ENCODE measurements around the gene ZNF804A.

ZNF804A gene

GRCh38 chr2:184581391-184581790, 16.9 kb upstream of the ZNF804A start:
- H3K4me1 ChIP-seq = no peaks in the 10 kb centered on the region
- no peaks in the 10 kb centered on the region for H3K27me3 ChIP-seq (ENCODE audit: low read depth)
- in situ Hi-C loops (cut with MboI; ENCODE audit: low sequenced_read_pairs) = no loop called here
- no peak overlapping the region for H3K4me3 ChIP-seq
- H3K9me3 ChIP-seq = no peaks in the 10 kb centered on the region
- no peaks in the 10 kb centered on the region for H3K36me3 ChIP-seq (replicated peaks)
- no peak for DNase-seq (ENCODE audit: low spot score in 2 of 2)

- H3K36me3 ChIP-seq (replicated peaks) = no peaks in the 10 kb centered on the region
- no peak for DNase-seq (ENCODE audit: low spot score in 2 of 2)
- no peak overlapping the region for H3K4me3 ChIP-seq
- no peaks in the 10 kb centered on the region for H3K4me1 ChIP-seq
- H3K9me3 ChIP-seq = no peaks in the 10 kb centered on the region
- in situ Hi-C loops (cut with MboI; ENCODE audit: low sequenced_read_pairs) = no loop called here
- no peaks in the 10 kb centered on the region for H3K27me3 ChIP-seq (ENCODE audit: low read depth)
Measured at GRCh38 chr2:184589261-184589660, 9.1 kb upstream of the ZNF804A start.

GRCh38 chr2:184596819-184597411, 1.4 kb upstream of the ZNF804A start:
- DNase-seq (ENCODE audit: low spot score in 2 of 2) = peak in 1 of 2 experiments; percentile 39
- in situ Hi-C loops (cut with MboI; ENCODE audit: low sequenced_read_pairs) = no loop called here
- Histone ChIP-seq H3K27me3 (ENCODE audit: low read depth) (no peaks in the 10 kb centered on the region), H3K36me3 (replicated peaks) (no peaks in the 10 kb centered on the region), H3K4me3 (peak overlapping the region; percentile 43), H3K9me3 (no peaks in the 10 kb centered on the region), H3K4me1 (peaks cover 26% of the 10 kb centered on the region)

GRCh38 chr2:184597571-184597991, 748 bp upstream of the ZNF804A start:
- Histone ChIP-seq H3K4me3 (peak overlapping the region; percentile 43), H3K27me3 (ENCODE audit: low read depth) (no peaks in the 10 kb centered on the region), H3K4me1 (peaks cover 26% of the 10 kb centered on the region), H3K9me3 (no peaks in the 10 kb centered on the region), H3K36me3 (replicated peaks) (no peaks in the 10 kb centered on the region)
- in situ Hi-C loops (cut with MboI; ENCODE audit: low sequenced_read_pairs) = no loop called here
- DNase-seq (ENCODE audit: low spot score in 2 of 2) = peak; percentile 57 to 59

GRCh38 chr2:184598002-184598315, 370 bp upstream of the ZNF804A start:
- no peaks in the 10 kb centered on the region for H3K36me3 ChIP-seq (replicated peaks)
- no peaks in the 10 kb centered on the region for H3K9me3 ChIP-seq
- in situ Hi-C loops (cut with MboI; ENCODE audit: low sequenced_read_pairs) = no loop called here
- H3K4me1 ChIP-seq = peaks cover 26% of the 10 kb centered on the region
- no peaks in the 10 kb centered on the region; the same call in 1 of the 2 replicates for H3K27me3 ChIP-seq (ENCODE audit: low read depth)
- no peak for DNase-seq (ENCODE audit: low spot score in 2 of 2)
- peak overlapping the region; percentile 43 for H3K4me3 ChIP-seq

- peak; percentile 12 for DNase-seq (ENCODE audit: low spot score in 2 of 2)
- H3K9me3 ChIP-seq = no peaks in the 10 kb centered on the region
- no peaks in the 10 kb centered on the region for H3K36me3 ChIP-seq (replicated peaks)
- no peaks in the 10 kb centered on the region; the same call in 1 of the 2 replicates for H3K27me3 ChIP-seq (ENCODE audit: low read depth)
- peak overlapping the region; percentile 43 for H3K4me3 ChIP-seq
- H3K4me1 ChIP-seq = peaks cover 26% of the 10 kb centered on the region
- in situ Hi-C loops (cut with MboI; ENCODE audit: low sequenced_read_pairs) = no loop called here
Measured at GRCh38 chr2:184599054-184599871, 934 bp downstream of the ZNF804A start.

- Histone ChIP-seq H3K36me3 (replicated peaks) (no peaks in the 10 kb centered on the region), H3K9me3 (no peaks in the 10 kb centered on the region), H3K4me3 (peak overlapping the region; percentile 43), H3K27me3 (ENCODE audit: low read depth) (no peaks in the 10 kb centered on the region; the same call in 1 of the 2 replicates), H3K4me1 (peaks cover 26% of the 10 kb centered on the region)
- in situ Hi-C loops (cut with MboI; ENCODE audit: low sequenced_read_pairs) = no loop called here
- DNase-seq (ENCODE audit: low spot score in 2 of 2) = no peak
Measured at GRCh38 chr2:184599872-184600222, 1.5 kb downstream of the ZNF804A start.

GRCh38 chr2:184602734-184603133, 4.4 kb downstream of the ZNF804A start:
- Histone ChIP-seq H3K4me3 (no peak overlapping the region), H3K27me3 (ENCODE audit: low read depth) (no peaks in the 10 kb centered on the region; the same call in 1 of the 2 replicates), H3K9me3 (no peaks in the 10 kb centered on the region), H3K4me1 (peaks cover 22% of the 10 kb centered on the region), H3K36me3 (replicated peaks) (no peaks in the 10 kb centered on the region)
- in situ Hi-C loops (cut with MboI; ENCODE audit: low sequenced_read_pairs) = no loop called here
- no peak for DNase-seq (ENCODE audit: low spot score in 2 of 2)

- Histone ChIP-seq H3K4me3 (no peak overlapping the region), H3K9me3 (no peaks in the 10 kb centered on the region), H3K36me3 (replicated peaks) (no peaks in the 10 kb centered on the region), H3K4me1 (no peaks in the 10 kb centered on the region), H3K27me3 (ENCODE audit: low read depth) (no peaks in the 10 kb centered on the region)
- in situ Hi-C loops (cut with MboI; ENCODE audit: low sequenced_read_pairs) = no loop called here
- no peak for DNase-seq (ENCODE audit: low spot score in 2 of 2)
Measured at GRCh38 chr2:184610891-184611290, 12.6 kb downstream of the ZNF804A start.

- no peaks in the 10 kb centered on the region for H3K9me3 ChIP-seq
- H3K36me3 ChIP-seq (replicated peaks) = no peaks in the 10 kb centered on the region
- H3K27me3 ChIP-seq (ENCODE audit: low read depth) = no peaks in the 10 kb centered on the region
- peak in 1 of 2 experiments; percentile 23 for DNase-seq (ENCODE audit: low spot score in 2 of 2)
- no peak overlapping the region for H3K4me3 ChIP-seq
- no peaks in the 10 kb centered on the region for H3K4me1 ChIP-seq
- in situ Hi-C loops (cut with MboI; ENCODE audit: low sequenced_read_pairs) = no loop called here
Measured at GRCh38 chr2:184611361-184612085, 13.2 kb downstream of the ZNF804A start.

- H3K9me3 ChIP-seq = no peaks in the 10 kb centered on the region
- no peaks in the 10 kb centered on the region for H3K27me3 ChIP-seq (ENCODE audit: low read depth)
- no peak overlapping the region for H3K4me3 ChIP-seq
- H3K4me1 ChIP-seq = no peaks in the 10 kb centered on the region
- in situ Hi-C loops (cut with MboI; ENCODE audit: low sequenced_read_pairs) = no loop called here
- DNase-seq (ENCODE audit: low spot score in 2 of 2) = no peak
- H3K36me3 ChIP-seq (replicated peaks) = no peaks in the 10 kb centered on the region
Measured at GRCh38 chr2:184620367-184620766, 22.0 kb downstream of the ZNF804A start.

- no peaks in the 10 kb centered on the region for H3K27me3 ChIP-seq (ENCODE audit: low read depth)
- H3K36me3 ChIP-seq (replicated peaks) = no peaks in the 10 kb centered on the region
- H3K9me3 ChIP-seq = no peaks in the 10 kb centered on the region
- H3K4me1 ChIP-seq = no peaks in the 10 kb centered on the region
- no peak overlapping the region for H3K4me3 ChIP-seq
- in situ Hi-C loops (cut with MboI; ENCODE audit: low sequenced_read_pairs) = no loop called here
- no peak for DNase-seq (ENCODE audit: low spot score in 2 of 2)
Measured at GRCh38 chr2:184624311-184624710, 26.0 kb downstream of the ZNF804A start.

- DNase-seq (ENCODE audit: low spot score in 2 of 2) = no peak
- no peaks in the 10 kb centered on the region for H3K4me1 ChIP-seq
Measured at GRCh38 chr2:184628051-184628450, 29.7 kb downstream of the ZNF804A start.

GRCh38 chr2:184633726-184634125, 35.4 kb downstream of the ZNF804A start:
- Histone ChIP-seq H3K36me3 (replicated peaks) (no peaks in the 10 kb centered on the region), H3K4me3 (no peak overlapping the region), H3K9me3 (no peaks in the 10 kb centered on the region), H3K4me1 (no peaks in the 10 kb centered on the region), H3K27me3 (ENCODE audit: low read depth) (no peaks in the 10 kb centered on the region)
- in situ Hi-C loops (cut with MboI; ENCODE audit: low sequenced_read_pairs) = no loop called here
- no peak for DNase-seq (ENCODE audit: low spot score in 2 of 2)

More at GRCh38 chr2:184628051-184628450, 29.7 kb downstream of the ZNF804A start:
- Histone ChIP-seq H3K27me3 (ENCODE audit: low read depth) (no peaks in the 10 kb centered on the region), H3K36me3 (replicated peaks) (no peaks in the 10 kb centered on the region), H3K9me3 (no peaks in the 10 kb centered on the region), H3K4me3 (no peak overlapping the region)
- in situ Hi-C loops (cut with MboI; ENCODE audit: low sequenced_read_pairs) = no loop called here

Data from HAP-1 (cell line).